GM12873 (cell line): ENCODE measurements around the gene COL3A1.

Experiments used
- TF ChIP-seq, protein P1 (sequence below): IDR thresholded peaks from 2 replicates; pipeline ENCODE4 v1.5.1; 2012; ENCODE audit warnings: low read depth, mild to moderate bottlenecking, moderate library complexity, low read length, control low read depth; ENCODE audit not compliant: insufficient read depth; ENCODE audit errors: missing control alignments

COL3A1 gene

DNA sequence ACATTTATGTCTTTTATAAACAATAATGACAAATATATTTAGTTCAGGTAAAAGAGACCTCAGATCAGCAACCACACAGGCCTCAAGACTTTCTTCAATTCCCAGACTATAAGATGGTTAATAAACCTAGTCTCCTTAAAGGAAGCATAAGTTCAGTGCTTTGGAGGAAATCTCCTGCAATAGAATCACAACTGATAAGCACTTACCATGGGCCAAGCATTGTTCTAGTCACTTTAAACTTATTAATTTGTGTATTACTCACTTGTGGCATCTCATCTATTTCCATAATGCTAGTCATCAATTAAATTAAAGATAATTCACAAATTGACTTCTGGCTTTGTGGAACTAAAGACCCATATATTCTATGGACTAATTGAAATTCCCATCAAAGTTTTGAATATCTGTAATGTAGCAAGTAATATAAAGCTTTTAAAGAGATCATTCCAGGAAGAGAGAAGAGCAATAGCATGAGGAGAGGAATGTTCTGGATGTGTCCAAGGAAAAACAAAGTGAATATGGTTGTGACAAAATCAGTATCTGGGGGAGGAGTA lies 42.2 kb downstream of the COL3A1 start:
- TF ChIP-seq, protein P1, sequence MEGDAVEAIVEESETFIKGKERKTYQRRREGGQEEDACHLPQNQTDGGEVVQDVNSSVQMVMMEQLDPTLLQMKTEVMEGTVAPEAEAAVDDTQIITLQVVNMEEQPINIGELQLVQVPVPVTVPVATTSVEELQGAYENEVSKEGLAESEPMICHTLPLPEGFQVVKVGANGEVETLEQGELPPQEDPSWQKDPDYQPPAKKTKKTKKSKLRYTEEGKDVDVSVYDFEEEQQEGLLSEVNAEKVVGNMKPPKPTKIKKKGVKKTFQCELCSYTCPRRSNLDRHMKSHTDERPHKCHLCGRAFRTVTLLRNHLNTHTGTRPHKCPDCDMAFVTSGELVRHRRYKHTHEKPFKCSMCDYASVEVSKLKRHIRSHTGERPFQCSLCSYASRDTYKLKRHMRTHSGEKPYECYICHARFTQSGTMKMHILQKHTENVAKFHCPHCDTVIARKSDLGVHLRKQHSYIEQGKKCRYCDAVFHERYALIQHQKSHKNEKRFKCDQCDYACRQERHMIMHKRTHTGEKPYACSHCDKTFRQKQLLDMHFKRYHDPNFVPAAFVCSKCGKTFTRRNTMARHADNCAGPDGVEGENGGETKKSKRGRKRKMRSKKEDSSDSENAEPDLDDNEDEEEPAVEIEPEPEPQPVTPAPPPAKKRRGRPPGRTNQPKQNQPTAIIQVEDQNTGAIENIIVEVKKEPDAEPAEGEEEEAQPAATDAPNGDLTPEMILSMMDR, result no peak

DNA sequence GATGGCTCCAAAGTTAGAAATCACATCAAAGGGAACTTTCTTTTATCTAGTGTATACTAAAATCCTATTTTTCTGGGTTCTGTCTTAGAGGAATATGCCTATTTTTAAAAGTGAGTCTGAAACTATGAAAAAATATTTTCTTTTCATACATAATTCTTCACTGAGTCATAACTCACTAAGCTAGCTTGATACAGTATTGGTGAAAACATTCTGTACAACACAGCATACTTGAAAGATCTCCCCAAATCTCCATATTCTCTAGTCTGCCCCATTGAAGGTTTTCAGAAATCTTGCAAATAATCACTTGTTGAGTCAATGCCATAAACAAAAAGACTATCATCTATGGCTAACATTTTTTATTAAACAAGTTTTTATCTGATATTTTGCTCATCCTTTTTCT lies 44.5 kb downstream of the COL3A1 start:
- TF ChIP-seq, protein P1, result no peak

DNA sequence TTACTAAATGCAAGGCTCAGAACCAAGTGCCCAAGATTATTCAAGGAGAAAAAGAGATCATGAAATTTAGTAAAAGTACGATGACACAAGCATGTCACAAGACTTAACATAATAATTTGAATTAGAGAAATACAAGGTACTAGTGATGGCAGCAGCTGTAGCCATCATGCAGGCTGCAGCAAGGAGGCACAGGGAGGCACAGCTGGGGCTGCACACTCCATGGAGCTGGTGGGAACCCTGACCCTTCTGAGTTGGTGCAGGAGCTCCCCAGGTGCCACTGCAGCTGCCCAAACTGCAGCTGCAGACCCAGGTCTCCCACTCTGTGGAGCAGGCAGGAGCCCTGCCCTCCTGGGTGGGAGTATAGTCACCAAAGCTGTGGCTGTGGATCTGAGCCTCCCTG lies 46.0 kb downstream of the COL3A1 start:
- TF ChIP-seq, protein P1, result no peak

DNA sequence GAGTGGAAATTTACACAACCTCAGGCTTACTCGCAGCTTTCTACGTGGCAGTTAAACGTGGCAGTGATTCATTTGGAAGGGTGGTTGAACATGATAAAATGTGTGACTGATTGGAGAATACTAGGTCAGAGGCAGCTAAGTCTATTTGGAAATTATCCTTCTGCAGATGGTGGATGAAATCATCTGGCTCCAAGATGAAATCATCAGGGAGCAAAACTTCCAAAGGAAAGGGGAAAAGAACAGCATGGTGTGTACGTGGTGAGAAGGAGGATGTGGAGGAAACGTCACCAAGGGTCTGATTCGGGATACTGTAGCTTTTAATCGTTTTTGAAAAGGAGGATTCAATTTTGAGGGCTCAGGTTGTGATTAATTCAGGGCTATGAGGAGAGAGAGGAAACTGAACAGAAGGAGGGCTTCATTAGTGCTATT lies 47.9 kb downstream of the COL3A1 start:
- TF ChIP-seq, protein P1, result no peak

DNA sequence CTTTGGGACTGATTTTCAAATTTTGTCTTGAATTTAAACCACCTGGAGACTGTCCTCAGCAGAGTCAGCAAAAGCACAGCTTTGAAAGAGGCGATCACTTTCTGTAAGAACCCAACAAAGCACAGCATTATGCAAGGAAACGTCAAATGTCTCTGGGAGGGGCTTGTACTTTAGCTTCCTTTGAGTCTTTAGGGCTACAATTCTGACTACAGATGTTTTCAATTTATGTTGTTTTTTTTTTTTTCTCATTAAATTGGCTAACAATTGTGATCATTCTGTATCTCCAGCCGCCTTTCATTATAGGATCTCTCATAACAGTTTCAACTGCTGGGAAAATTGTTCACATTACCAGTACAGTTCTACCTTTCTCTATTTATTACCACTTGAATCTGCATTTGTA lies 48.3 kb downstream of the COL3A1 start:
- TF ChIP-seq, protein P1, result no peak

DNA sequence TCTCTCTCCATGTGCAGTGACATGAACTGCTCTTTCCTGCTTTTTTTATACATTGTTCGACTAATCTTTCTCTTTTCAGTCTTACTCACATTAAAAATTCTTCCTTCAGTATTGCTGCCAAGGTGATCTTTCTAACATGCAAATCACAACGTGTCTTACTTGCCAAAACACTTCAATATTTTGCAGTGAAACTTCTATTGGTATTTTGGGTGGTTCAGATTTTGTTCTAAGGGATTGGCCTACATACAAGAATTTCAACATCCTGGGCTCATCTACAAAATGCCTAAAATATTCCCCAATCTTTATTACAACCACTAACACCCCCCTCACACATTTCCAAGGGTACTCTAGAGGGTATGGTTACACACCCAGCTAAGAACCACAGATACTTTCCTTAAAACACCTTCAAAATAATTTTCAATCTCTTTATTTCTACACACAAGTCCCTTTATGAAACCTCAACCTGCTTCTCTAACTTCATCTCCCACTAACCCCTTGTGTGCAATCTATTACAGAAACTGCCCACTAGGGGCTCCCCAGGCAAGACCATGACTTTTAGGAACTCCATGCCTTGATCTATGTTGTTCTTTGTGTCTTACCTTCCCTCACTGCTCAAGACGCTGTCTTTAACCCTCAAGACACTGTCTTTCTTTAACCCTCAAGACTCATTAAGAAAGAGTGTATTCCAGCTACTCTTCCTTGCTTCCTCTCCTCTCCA lies 50.9 kb downstream of the COL3A1 start:
- TF ChIP-seq, protein P1, result peak; percentile 59

DNA sequence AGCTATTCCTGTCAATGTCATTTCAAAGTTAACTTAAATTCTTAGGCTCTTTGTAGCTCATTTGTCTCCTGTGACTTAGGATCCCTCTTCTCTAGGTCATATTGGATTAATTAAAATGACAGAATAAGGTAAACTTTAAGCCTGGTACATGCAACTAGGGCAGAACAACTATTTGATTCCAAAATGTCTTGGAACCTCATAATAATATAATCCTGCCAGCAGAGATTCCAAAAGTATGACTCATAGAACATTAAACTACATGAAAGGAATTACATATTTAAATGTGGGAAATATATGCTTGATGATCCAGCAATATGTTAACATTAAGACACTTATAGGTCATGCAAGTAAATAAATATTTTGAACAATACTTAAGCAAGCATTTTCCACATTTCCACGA lies 63.3 kb downstream of the COL3A1 start:
- TF ChIP-seq, protein P1, result no peak
